Colonic mucosa (tissue), 4 donors: ENCODE data around the gene ICOSLG. TPM values are rescaled to one million over a fixed set of nuclear protein-coding genes. Genes with fewer than 3 reads are reported as not detected.
"Not testable (repeated sequence)": the region's sequence is repeated elsewhere in the genome, so short reads cannot be mapped to it uniquely, and the experiment has no call there.

ENCODE experiments used
- DNase-seq: peaks from one replicate; pipeline ENCODE4 v3.0.0-alpha.2; 2020
- H3K27ac ChIP-seq: fragments of 200-600 bp; one replicate; pipeline ENCODE4 v1.8.0; 2021
- H3K27me3 ChIP-seq: fragments of 200-600 bp; one replicate; pipeline ENCODE4 v1.8.0; 2021
- H3K36me3 ChIP-seq: fragments of 200-600 bp; one replicate; pipeline ENCODE4 v1.8.0; 2021
- H3K4me1 ChIP-seq: fragments of 200-600 bp; one replicate; pipeline ENCODE4 v1.8.0; 2021; ENCODE audit warnings: mild to moderate bottlenecking
- H3K4me3 ChIP-seq: fragments of 200-600 bp; one replicate; pipeline ENCODE4 v1.8.0; 2021
- H3K9ac ChIP-seq, 2 donors: one replicate each; pipeline ENCODE4 v1.7.0; 2013; ENCODE audit warnings: control low read depth in 2 of 2, low read depth in 2 of 2, low read length in 2 of 2
- H3K9me3 ChIP-seq: fragments of 200-600 bp; one replicate; pipeline ENCODE4 v1.8.0; 2021
- intact Hi-C: fragments of 100-400 bp; cut with DNase I; formaldehyde crosslinking; loops from one replicate; pipeline ENCODE4 v1.14.1; 2022
- total RNA-seq, 2 donors: library from RNA; stranded (reverse); fragmentation: NEBNext Ultra II Directional in 1 of 2; extraction: Animal tissue kit (Norgen Biotek cat#: 25700) in 1 of 2; gene quantifications; one replicate each; pipeline ENCODE4 v1.2.1, GENCODE V29; 2021
- TF ChIP-seq, protein P1 (sequence below): fragments of 200-600 bp; IDR thresholded peaks from one replicate; pipeline ENCODE4 v1.8.0; 2022; ENCODE audit warnings: antibody characterized with exemption, mild to moderate bottlenecking
- donor health status: healthy.
- donor health status: DM: no; HTN: no; CAD: no.
- donor health status: DM: no; HTN: no; CAD: no.

The ICOSLG gene
- total RNA-seq, 2 donors from 2014 or later: 4.0 to 4.9 TPM

DNA sequence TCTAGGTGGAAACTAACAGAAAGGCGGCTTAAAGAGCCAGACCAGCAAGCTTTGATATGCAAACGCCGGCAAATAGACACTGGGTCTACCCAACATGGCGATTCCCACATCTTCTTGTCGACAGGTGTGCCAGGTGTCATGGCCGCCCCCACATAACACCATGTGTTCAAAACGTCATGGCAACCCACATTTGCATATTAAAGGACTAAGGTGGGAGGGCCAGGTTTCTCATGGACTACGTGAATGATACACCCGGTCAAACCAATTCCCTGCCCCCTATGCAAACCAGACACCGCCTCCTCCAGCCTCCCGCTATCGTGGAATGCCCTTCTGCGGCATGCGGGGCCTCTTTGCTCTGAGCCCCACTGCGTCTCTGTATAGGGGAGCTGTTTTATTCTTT is 41.3 kb downstream of the ICOSLG start:
- Histone ChIP-seq H3K4me3 (no peak overlapping the region), H3K9me3 (no peaks in the 10 kb centered on the region), H3K9ac (no peak overlapping the region), H3K36me3 (no peaks in the 10 kb centered on the region), H3K27me3 (no peaks in the 10 kb centered on the region), H3K27ac (no peak overlapping the region), H3K4me1 (no peaks in the 10 kb centered on the region)
- DNase-seq: no peak
- intact Hi-C loops: no loop called here
- TF ChIP-seq, protein P1, sequence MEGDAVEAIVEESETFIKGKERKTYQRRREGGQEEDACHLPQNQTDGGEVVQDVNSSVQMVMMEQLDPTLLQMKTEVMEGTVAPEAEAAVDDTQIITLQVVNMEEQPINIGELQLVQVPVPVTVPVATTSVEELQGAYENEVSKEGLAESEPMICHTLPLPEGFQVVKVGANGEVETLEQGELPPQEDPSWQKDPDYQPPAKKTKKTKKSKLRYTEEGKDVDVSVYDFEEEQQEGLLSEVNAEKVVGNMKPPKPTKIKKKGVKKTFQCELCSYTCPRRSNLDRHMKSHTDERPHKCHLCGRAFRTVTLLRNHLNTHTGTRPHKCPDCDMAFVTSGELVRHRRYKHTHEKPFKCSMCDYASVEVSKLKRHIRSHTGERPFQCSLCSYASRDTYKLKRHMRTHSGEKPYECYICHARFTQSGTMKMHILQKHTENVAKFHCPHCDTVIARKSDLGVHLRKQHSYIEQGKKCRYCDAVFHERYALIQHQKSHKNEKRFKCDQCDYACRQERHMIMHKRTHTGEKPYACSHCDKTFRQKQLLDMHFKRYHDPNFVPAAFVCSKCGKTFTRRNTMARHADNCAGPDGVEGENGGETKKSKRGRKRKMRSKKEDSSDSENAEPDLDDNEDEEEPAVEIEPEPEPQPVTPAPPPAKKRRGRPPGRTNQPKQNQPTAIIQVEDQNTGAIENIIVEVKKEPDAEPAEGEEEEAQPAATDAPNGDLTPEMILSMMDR: no peak

DNA sequence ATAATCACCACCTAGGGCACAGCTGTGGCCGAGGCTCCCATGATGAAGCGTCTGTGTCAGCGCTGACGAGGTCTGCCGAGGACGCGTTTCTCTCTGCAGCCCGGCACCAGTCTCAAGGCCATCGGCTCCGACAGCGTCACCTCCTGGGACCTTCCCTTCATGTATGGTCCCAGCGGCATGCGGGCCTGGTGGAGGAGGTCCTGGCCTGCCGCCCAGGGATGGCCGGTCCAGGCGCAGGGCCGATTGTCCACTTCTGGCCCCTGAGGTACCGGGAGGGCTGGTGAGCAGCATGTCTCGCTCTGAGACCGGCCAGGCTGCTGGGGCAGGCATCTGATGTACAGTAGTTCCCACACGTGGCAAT is 43.6 kb downstream of the ICOSLG start:
- DNase-seq, H3K27me3 ChIP-seq, H3K9ac ChIP-seq, H3K4me3 ChIP-seq, H3K36me3 ChIP-seq, H3K27ac ChIP-seq, H3K9me3 ChIP-seq, intact Hi-C loops, H3K4me1 ChIP-seq: not testable (repeated sequence)

DNA sequence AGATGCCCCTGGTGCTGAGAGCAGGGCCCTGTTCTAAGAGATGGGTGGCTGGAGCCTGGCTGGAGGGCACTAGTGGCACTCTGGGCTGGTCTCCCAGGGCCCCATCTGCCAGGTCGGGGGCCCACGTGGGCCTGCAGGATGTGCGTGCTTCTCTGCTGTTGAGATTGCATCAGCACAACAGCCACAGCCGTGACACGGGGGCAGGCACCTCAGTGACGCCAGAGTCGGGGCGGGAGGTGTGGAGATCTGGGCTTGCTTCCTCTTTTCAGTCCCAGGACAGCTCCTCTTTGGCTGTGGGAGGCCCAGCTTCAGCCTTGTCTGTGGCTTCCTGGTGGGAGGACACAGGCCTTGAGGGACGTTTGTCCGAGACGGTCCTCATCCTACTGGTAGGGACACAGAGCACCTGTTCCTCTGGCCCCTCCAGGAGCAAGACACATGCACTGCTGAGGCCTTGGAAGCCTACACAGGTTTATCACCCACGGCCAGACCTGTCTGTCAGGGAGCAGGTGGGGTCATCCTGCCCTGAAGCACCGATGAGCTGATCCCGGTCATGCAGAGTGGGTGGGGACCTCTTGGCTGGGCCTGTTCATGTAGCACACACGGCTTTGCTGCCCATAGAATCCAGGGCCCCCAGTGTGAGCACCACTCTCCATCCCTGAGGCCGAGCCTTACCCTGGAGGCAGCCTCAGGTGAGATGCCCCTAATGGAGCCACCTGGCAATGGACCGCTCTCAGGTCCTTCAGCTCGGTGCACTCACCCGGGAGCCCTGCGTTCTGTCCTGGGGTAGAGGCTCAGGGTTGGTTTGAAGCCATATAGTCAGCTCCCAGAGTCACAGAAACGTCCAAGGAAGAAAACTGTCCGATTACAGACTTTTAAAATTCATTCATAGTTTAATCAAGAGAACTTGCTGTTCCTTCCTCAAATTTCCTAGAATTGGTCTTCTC is 44.3 kb downstream of the ICOSLG start:
- H3K4me3 ChIP-seq, H3K4me1 ChIP-seq, intact Hi-C loops, H3K9ac ChIP-seq, H3K9me3 ChIP-seq, H3K27me3 ChIP-seq, H3K27ac ChIP-seq, H3K36me3 ChIP-seq: not testable (repeated sequence)
- DNase-seq: peak; percentile 57

DNA sequence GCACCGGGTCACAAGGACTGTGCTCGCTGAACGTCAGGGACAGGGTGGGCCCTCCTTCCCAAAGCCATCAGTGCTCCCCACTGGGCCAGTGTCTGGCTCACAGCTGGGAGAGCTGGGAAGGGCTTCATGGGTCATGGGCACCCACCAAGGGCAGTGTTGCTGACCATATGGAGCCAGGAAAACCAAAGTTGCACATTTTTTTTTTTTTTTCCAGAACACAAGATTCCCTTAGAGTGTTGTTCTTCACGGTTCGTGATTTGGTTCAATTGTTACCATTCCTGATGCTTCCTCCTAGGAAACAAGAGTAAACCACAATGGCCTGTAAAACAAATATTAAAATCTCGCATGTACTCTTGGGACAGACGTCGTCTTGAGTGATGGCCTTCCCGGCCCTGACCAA is 45.9 kb downstream of the ICOSLG start:
- H3K27me3 ChIP-seq, H3K4me3 ChIP-seq, intact Hi-C loops: not testable (repeated sequence)

DNA sequence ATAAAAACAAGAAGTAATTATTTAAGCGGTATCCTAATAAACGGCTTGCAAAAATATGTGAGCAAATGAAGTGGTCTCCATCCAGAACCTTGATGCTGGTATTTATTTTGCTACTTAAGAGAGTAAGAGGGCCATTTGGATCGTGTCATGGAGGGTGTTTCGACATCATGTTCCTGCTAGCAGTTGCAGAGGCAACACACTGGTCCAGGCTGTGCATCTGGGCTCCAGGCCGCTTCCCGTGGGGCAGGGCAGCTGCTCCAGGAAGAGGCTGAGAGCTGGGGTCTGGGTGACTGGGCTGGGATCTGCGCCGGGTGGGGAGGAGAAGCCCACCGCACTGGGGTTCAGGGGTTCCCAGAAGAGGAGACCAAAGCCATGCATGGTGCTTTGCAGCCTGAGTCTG is 46.3 kb downstream of the ICOSLG start:
- intact Hi-C loops, DNase-seq, H3K27me3 ChIP-seq, H3K4me1 ChIP-seq, H3K4me3 ChIP-seq, H3K27ac ChIP-seq, H3K9ac ChIP-seq, H3K36me3 ChIP-seq, H3K9me3 ChIP-seq: not testable (repeated sequence)

More for the DNA sequence above, 45.9 kb downstream of the ICOSLG start:
- H3K9me3 ChIP-seq, H3K4me1 ChIP-seq, H3K36me3 ChIP-seq, H3K27ac ChIP-seq, H3K9ac ChIP-seq, DNase-seq: not testable (repeated sequence)

DNA sequence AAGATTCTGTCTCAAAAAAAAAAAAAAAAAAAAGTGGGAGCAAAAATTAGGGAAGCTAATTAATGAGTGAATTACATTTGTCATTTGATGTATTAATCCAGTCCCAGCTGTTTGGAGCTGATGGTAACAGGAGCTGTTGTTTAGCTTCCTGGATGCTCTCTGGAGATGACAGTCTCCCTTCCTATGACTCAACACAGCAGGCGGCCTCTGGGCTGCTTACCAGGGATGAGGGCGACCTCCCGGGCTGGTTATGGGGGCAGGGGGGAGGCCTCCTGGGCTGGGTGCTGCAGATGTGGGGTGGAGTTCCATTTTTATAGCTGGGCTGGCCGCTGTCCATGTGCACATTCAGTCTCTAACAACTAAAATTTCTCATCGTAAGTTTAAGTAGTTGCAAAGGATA is 47.6 kb downstream of the ICOSLG start:
- H3K4me3 ChIP-seq, H3K9ac ChIP-seq, H3K27me3 ChIP-seq, H3K27ac ChIP-seq, H3K9me3 ChIP-seq, DNase-seq, H3K36me3 ChIP-seq, intact Hi-C loops, H3K4me1 ChIP-seq: not testable (repeated sequence)

DNA sequence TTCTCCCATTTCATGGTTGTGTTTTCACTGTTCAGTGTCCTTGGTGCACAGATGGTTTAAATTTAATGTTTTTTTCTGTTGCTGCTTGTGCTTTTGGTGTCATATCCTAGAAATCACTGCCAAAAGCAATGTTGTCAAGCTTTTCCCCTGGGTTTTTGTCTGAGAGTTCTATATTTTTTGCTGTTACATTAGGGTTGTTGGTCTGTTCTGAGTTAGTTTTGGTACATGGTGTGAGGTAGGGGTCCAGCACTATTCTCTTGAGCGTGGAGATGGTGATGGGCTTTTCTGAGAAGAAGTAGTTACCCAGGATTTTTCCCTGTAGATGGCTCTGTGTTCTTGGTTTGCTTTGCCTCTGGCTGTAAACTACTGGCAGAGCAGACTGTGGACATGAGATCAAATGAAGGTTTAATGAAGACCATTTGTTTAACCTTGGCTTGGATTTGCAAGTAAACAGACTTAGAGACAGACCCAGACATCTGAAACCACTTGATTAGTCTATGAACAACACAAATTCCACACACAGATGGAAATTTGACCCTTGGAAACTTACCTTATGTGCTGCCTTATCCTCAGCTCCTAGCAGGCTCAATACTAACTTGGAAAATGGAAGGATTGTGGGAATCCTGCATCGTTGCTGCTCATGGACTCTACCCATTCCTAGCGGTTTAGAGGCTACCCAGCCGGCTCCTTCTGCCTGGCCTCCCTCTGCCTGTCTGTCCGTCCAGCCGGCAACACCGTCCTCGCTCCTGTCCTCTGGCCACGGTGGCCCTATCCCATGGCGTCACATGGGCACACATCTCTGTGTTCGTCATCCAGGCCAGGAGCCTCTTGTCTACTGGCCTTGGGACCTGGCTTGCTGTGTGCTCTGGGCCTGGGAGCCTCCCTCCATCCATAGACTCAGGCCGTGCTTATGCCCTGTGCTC is 50.1 kb downstream of the ICOSLG start:
- H3K27me3 ChIP-seq, H3K27ac ChIP-seq, H3K9me3 ChIP-seq, DNase-seq, H3K36me3 ChIP-seq, H3K9ac ChIP-seq, H3K4me3 ChIP-seq, H3K4me1 ChIP-seq, intact Hi-C loops: not testable (repeated sequence)

DNA sequence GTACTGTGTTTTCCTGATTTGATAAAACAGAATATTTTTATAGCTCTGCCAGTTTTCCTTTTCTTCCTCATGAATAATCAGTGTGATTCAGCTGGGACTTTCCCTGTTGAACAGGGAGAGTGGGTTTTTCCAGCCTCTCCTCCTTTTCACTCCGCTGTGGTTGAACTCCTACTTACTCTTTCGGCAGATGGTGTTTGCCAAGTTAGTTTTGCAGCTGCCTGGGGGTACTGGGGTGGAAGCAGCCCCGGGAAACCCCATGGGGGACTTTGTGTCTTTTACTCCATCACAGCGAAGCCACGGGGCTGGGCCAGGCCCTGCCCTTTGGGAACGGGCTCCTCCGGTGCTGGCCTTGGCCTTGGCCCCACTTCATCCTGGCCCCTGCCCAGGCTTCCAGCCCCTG is 55.9 kb downstream of the ICOSLG start:
- DNase-seq, H3K36me3 ChIP-seq, H3K9ac ChIP-seq, H3K27me3 ChIP-seq, H3K4me3 ChIP-seq, H3K4me1 ChIP-seq, H3K9me3 ChIP-seq, intact Hi-C loops, H3K27ac ChIP-seq: not testable (repeated sequence)

DNA sequence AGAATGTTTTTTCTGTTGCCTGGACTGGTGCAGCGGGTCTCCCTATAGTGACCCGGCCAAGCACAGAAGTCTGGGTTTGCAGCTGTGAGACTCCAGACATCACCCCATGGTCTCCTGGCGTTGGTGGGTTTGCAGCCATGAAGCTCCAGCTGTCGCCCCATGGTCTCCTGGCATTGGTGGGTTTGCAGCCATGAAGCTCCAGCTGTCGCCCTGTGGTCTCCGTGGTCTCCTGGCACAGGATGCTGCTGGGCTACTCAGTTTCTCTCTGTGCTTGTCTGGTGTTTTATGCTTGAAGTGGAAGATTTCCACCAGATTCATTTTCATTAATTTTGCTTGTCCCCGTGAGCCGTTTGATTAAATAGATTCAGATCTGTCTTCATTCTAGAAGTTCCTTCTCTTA is 58.5 kb downstream of the ICOSLG start:
- intact Hi-C loops, H3K4me3 ChIP-seq, H3K27ac ChIP-seq, H3K27me3 ChIP-seq, H3K9ac ChIP-seq, DNase-seq, H3K9me3 ChIP-seq, H3K36me3 ChIP-seq, H3K4me1 ChIP-seq: not testable (repeated sequence)

DNA sequence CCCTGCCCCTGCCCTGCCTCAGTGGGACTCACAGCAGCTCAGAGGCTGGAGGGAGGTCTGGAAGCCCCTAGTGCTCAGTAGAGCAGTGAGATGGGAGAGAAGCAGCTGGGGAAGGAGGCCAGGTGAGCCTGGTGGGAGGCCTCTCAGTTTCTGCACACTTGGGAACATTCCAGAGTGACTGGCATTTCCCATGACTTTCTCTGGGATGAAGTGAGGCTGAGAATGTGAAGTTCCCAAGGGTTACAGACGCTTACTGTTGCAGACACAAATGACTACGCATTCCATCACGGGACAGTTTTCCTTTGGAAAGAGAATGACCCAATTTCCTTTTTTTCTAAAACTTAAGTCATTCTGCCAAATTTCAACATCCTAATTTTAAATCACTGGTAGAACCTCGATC is 59.2 kb downstream of the ICOSLG start:
- H3K27me3 ChIP-seq, H3K4me3 ChIP-seq, H3K27ac ChIP-seq, H3K9me3 ChIP-seq, H3K4me1 ChIP-seq, intact Hi-C loops, H3K36me3 ChIP-seq, DNase-seq, H3K9ac ChIP-seq: not testable (repeated sequence)

DNA sequence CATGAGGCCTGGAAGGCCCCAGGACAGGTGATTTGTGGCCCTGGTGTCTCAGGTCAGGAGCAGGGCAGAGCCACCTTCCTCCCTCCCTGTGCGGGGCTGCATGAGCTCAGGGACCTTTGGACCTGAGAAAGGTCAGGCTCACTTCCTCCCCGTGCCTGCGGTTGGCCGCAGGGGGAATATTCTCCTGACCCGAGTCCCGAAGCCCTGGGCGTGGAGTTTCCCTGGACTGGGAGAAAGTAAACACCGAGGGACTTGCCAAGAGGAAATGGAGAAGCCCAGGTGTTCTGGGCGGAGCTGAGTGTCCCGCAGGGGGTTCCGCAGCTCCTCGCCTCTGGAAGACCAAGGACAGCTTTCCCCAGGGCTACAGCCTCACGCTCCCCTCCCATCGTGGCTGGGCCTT is 64.6 kb downstream of the ICOSLG start:
- intact Hi-C loops, H3K36me3 ChIP-seq, H3K27ac ChIP-seq, H3K9me3 ChIP-seq, H3K9ac ChIP-seq, H3K4me1 ChIP-seq, H3K4me3 ChIP-seq, H3K27me3 ChIP-seq: not testable (repeated sequence)
- DNase-seq: peak; percentile 65

DNA sequence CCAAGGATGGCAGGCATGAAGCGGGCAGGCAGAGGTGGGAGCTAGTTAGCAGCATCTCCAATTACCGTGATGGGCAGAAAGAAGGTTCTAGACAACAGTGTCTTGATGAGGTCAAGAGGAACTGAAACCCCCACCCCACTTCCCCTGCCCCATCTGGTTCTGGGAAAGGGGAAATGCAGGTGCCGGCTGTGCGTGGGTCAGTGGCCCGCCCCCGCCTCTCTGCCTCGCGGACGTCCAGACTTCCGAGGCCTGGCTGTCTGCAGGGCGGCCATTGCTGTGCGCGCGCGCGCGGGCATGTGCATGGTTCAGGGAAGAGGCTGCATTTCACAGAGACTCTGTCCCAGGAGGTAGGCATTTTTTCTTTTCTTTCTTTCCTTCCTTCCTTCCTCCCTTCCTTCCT is 65.6 kb downstream of the ICOSLG start:
- H3K36me3 ChIP-seq, H3K4me1 ChIP-seq, DNase-seq, H3K27ac ChIP-seq, H3K4me3 ChIP-seq, H3K9ac ChIP-seq, H3K9me3 ChIP-seq, intact Hi-C loops, H3K27me3 ChIP-seq: not testable (repeated sequence)
